Measurements from ENCODE around the gene MRPS10.

DNA sequence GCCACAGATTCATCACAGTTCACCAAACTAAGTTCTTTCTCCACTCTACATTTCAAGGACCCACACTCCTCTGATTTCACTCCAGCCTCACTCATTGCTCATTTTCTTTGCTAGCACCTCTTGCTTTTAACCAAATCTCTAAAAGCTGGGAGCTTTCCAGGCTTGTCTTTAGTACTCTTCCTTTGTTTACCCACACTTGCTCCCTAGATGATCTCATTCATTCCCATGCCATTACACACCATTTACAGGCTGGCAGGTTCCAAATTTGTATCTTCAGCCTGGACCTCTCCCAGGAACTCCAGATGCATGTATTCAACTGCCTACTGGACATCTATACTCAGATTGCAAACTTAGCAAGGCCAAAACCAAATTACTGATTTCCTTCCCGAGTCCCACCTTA lies 17.6 kb downstream of the MRPS10 start:
- no peak for TF ChIP-seq GATA2 (IDR thresholded peaks at IDR 0.05; ENCODE audit: low read depth, low read length)
- no peak for TF ChIP-seq GATA3 (IDR thresholded peaks at IDR 0.05; ENCODE audit: low read depth, low read length)
